Articular chondrocyte of knee joint (primary cell): Measurements from ENCODE around the gene SFTPA2. TPM values are rescaled to one million over a fixed set of nuclear protein-coding genes. Genes with fewer than 3 reads are reported as not detected.

Source experiments
- small RNA-seq: library from RNA; depleted of rRNA; stranded (forward); fragments of <200 nt; gene quantifications from one replicate; pipeline ENCODE3, GENCODE V24; 2012
- total RNA-seq: library from RNA; depleted of rRNA; stranded (reverse); fragments of >200 nt; gene quantifications from 2 replicates; pipeline ENCODE4 v1.2.3, GENCODE V29; 2012

Gene SFTPA2
- total RNA-seq: not detected in 2 replicates

GRCh38 chr10:79560160-79560709 is at the start of gene SFTPA2:
SFTPA2 (minus strand) TSS chr10:79560407; CDS start chr10:79559483, 924 bp downstream.

DNA sequence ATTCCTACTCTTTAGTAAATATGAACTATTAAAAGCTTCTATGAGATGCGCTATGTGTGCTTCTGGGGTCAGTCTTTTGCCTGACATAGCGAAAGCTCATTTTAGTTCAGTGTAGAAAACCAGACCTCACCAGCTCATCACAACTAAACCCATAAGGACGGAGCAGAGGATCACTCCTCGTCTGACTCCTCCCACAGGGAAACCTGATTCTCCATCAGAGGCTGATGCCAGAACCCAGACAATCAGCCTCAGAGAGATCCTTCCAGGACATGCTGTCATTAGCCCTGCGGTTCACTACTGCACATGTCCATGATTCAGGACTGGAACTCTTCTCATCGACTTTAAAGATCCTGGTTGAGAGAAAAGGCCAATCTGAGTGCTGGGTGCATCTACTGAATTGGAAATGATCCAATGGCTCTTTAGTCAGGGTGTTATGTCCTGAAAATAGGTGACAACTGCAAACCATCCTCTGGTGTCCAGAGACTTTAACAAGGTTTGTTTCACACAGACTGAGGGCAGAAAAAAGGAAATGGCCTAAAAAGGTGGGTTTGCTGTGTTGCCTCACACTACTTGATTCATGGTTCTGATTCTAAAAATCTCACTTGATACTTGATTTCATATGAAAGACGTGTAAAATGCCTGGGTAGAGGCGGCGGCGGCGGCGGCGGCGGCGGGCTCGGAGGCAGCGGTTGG is 48.2 kb downstream of the SFTPA2 start, which contains the start of gene EIF5AL1:
EIF5AL1 (plus strand) TSS at position 643 of the 693 bp plus-strand sequence. CDS start 117 bp downstream, outside the sequence.

Small RNAs within 50 kb of the gene (small RNA-seq; reads per million reads assigned to genes)
- gene BX248123.2 (not detected), gene RPS12P18 (not detected)

Other genes with a start within 250 kb of the SFTPA2 start
- 31.5 and 51.7 TPM in 2 replicates for gene PPIF, start 212.9 kb downstream of the SFTPA2 start, total RNA-seq
- 38.9 and 50.7 TPM in 2 replicates for gene ZCCHC24, start 114.8 kb downstream of the SFTPA2 start, total RNA-seq
- gene EIF5AL1, start 47.9 kb downstream of the SFTPA2 start, total RNA-seq: 1.0 and 1.5 TPM in 2 replicates
- not detected in 2 replicates for gene SFTPA1, start 50.5 kb upstream of the SFTPA2 start, total RNA-seq
- under 0.01 and 0.54 TPM in 2 replicates for gene NUTM2B, start 142.8 kb upstream of the SFTPA2 start, total RNA-seq